WTC11 (cell line): ENCODE data around the gene ARMC9.

Source experiments
- ATF1 ChIP-seq: sonication (generic); formaldehyde crosslinking; IDR thresholded peaks from 2 replicates; pipeline ENCODE4 v1.8.1; 2023; ENCODE audit warnings: mild to moderate bottlenecking, moderate library complexity, missing genetic modification reagents
- ELF4 ChIP-seq: sonication (generic); formaldehyde crosslinking; IDR thresholded peaks from 2 replicates; pipeline ENCODE4 v1.8.1; 2022; ENCODE audit warnings: low read depth, mild to moderate bottlenecking, moderate library complexity, missing genetic modification reagents
- ESRRA ChIP-seq: sonication (generic); formaldehyde crosslinking; IDR thresholded peaks from 2 replicates; pipeline ENCODE4 v1.8.1; 2022; ENCODE audit warnings: mild to moderate bottlenecking, missing genetic modification reagents, borderline replicate concordance
- JUN ChIP-seq: sonication (generic); formaldehyde crosslinking; IDR thresholded peaks from 2 replicates; pipeline ENCODE4 v1.8.0; 2023; ENCODE audit warnings: mild to moderate bottlenecking, missing genetic modification reagents
- TCF7 ChIP-seq: sonication (generic); formaldehyde crosslinking; IDR thresholded peaks from 2 replicates; pipeline ENCODE4 v1.8.0; 2022; ENCODE audit warnings: mild to moderate bottlenecking, low read depth, missing genetic modification reagents, moderate library complexity
- TEAD1 ChIP-seq: sonication (generic); formaldehyde crosslinking; IDR thresholded peaks from 2 replicates; pipeline ENCODE4 v1.8.0; 2022; ENCODE audit warnings: mild to moderate bottlenecking, missing genetic modification reagents
- ZNF263 ChIP-seq: sonication (generic); formaldehyde crosslinking; IDR thresholded peaks from 2 replicates; pipeline ENCODE4 v1.8.1; 2022; ENCODE audit warnings: low read depth, mild to moderate bottlenecking, moderate library complexity, missing genetic modification reagents
- TF ChIP-seq, protein P1 (sequence below): sonication (generic); formaldehyde crosslinking; conservative IDR thresholded peaks from 2 replicates; pipeline ENCODE4 v1.8.1; 2023; ENCODE audit warnings: mild to moderate bottlenecking, low read depth, missing genetic modification reagents, moderate library complexity
- TF ChIP-seq, protein P2 (sequence below): fragments of 200-600 bp; IDR thresholded peaks from 2 replicates; pipeline ENCODE4 v1.8.0; 2022; ENCODE audit warnings: antibody characterized with exemption
- TF ChIP-seq, protein P3 (sequence below): sonication (generic); formaldehyde crosslinking; IDR thresholded peaks from 2 replicates; pipeline ENCODE4 v1.8.0; 2022; ENCODE audit warnings: mild to moderate bottlenecking, missing genetic modification reagents
- TF ChIP-seq, protein P4 (sequence below): sonication (generic); formaldehyde crosslinking; IDR thresholded peaks from 2 replicates; pipeline ENCODE4 v1.8.1; 2022; ENCODE audit warnings: missing genetic modification reagents, borderline replicate concordance
- TF ChIP-seq, protein P5 (sequence below): sonication (generic); formaldehyde crosslinking; IDR thresholded peaks from 2 replicates; pipeline ENCODE4 v1.8.0; 2023; ENCODE audit warnings: missing genetic modification reagents, mild to moderate bottlenecking, borderline replicate concordance
- TF ChIP-seq, protein P6 (sequence below): sonication (generic); formaldehyde crosslinking; IDR thresholded peaks from 2 replicates; pipeline ENCODE4 v1.8.0; 2022; ENCODE audit warnings: missing genetic modification reagents

DNA sequence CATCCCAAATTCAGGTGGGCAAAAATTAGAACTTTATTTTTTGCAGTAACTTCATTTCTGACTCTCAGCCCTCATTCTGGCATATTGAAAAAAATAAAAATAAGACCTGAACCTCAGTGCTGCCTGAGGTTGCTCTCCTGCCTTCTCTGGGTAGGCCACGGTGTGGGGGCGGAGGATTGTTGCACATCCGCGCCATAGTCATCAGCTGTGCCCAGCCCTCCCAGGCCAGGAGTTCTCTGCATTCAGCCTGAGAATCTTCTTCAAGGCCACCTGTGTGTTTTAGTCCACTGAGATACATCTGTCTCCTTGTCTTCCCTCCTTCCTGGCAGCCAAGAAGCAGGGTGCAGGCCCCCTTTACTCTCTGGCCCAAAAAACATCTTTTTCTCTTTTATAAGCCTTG, 94.7 kb downstream of the ARMC9 start:
- TF ChIP-seq, protein P1, sequence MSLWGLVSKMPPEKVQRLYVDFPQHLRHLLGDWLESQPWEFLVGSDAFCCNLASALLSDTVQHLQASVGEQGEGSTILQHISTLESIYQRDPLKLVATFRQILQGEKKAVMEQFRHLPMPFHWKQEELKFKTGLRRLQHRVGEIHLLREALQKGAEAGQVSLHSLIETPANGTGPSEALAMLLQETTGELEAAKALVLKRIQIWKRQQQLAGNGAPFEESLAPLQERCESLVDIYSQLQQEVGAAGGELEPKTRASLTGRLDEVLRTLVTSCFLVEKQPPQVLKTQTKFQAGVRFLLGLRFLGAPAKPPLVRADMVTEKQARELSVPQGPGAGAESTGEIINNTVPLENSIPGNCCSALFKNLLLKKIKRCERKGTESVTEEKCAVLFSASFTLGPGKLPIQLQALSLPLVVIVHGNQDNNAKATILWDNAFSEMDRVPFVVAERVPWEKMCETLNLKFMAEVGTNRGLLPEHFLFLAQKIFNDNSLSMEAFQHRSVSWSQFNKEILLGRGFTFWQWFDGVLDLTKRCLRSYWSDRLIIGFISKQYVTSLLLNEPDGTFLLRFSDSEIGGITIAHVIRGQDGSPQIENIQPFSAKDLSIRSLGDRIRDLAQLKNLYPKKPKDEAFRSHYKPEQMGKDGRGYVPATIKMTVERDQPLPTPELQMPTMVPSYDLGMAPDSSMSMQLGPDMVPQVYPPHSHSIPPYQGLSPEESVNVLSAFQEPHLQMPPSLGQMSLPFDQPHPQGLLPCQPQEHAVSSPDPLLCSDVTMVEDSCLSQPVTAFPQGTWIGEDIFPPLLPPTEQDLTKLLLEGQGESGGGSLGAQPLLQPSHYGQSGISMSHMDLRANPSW (CRISPR knock-in tag) = no peak
- TF ChIP-seq, protein P2, sequence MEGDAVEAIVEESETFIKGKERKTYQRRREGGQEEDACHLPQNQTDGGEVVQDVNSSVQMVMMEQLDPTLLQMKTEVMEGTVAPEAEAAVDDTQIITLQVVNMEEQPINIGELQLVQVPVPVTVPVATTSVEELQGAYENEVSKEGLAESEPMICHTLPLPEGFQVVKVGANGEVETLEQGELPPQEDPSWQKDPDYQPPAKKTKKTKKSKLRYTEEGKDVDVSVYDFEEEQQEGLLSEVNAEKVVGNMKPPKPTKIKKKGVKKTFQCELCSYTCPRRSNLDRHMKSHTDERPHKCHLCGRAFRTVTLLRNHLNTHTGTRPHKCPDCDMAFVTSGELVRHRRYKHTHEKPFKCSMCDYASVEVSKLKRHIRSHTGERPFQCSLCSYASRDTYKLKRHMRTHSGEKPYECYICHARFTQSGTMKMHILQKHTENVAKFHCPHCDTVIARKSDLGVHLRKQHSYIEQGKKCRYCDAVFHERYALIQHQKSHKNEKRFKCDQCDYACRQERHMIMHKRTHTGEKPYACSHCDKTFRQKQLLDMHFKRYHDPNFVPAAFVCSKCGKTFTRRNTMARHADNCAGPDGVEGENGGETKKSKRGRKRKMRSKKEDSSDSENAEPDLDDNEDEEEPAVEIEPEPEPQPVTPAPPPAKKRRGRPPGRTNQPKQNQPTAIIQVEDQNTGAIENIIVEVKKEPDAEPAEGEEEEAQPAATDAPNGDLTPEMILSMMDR = no peak
- TF ChIP-seq JUN (CRISPR knock-in tag) (no peak), ESRRA (CRISPR knock-in tag) (no peak), ATF1 (CRISPR knock-in tag) (no peak), TEAD1 (CRISPR knock-in tag) (no peak), TCF7 (CRISPR knock-in tag) (no peak), ZNF263 (CRISPR knock-in tag) (no peak), ELF4 (CRISPR knock-in tag) (no peak)
- TF ChIP-seq, protein P3, sequence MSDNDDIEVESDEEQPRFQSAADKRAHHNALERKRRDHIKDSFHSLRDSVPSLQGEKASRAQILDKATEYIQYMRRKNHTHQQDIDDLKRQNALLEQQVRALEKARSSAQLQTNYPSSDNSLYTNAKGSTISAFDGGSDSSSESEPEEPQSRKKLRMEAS (CRISPR knock-in tag) = no peak
- TF ChIP-seq, protein P4, sequence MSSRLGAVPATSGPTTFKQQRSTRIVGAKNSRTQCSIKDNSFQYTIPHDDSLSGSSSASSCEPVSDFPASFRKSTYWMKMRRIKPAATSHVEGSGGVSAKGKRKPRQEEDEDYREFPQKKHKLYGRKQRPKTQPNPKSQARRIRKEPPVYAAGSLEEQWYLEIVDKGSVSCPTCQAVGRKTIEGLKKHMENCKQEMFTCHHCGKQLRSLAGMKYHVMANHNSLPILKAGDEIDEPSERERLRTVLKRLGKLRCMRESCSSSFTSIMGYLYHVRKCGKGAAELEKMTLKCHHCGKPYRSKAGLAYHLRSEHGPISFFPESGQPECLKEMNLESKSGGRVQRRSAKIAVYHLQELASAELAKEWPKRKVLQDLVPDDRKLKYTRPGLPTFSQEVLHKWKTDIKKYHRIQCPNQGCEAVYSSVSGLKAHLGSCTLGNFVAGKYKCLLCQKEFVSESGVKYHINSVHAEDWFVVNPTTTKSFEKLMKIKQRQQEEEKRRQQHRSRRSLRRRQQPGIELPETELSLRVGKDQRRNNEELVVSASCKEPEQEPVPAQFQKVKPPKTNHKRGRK (CRISPR knock-in tag) = no peak
- TF ChIP-seq, protein P5, sequence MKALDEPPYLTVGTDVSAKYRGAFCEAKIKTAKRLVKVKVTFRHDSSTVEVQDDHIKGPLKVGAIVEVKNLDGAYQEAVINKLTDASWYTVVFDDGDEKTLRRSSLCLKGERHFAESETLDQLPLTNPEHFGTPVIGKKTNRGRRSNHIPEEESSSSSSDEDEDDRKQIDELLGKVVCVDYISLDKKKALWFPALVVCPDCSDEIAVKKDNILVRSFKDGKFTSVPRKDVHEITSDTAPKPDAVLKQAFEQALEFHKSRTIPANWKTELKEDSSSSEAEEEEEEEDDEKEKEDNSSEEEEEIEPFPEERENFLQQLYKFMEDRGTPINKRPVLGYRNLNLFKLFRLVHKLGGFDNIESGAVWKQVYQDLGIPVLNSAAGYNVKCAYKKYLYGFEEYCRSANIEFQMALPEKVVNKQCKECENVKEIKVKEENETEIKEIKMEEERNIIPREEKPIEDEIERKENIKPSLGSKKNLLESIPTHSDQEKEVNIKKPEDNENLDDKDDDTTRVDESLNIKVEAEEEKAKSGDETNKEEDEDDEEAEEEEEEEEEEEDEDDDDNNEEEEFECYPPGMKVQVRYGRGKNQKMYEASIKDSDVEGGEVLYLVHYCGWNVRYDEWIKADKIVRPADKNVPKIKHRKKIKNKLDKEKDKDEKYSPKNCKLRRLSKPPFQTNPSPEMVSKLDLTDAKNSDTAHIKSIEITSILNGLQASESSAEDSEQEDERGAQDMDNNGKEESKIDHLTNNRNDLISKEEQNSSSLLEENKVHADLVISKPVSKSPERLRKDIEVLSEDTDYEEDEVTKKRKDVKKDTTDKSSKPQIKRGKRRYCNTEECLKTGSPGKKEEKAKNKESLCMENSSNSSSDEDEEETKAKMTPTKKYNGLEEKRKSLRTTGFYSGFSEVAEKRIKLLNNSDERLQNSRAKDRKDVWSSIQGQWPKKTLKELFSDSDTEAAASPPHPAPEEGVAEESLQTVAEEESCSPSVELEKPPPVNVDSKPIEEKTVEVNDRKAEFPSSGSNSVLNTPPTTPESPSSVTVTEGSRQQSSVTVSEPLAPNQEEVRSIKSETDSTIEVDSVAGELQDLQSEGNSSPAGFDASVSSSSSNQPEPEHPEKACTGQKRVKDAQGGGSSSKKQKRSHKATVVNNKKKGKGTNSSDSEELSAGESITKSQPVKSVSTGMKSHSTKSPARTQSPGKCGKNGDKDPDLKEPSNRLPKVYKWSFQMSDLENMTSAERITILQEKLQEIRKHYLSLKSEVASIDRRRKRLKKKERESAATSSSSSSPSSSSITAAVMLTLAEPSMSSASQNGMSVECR (CRISPR knock-in tag) = no peak
- TF ChIP-seq, protein P6, sequence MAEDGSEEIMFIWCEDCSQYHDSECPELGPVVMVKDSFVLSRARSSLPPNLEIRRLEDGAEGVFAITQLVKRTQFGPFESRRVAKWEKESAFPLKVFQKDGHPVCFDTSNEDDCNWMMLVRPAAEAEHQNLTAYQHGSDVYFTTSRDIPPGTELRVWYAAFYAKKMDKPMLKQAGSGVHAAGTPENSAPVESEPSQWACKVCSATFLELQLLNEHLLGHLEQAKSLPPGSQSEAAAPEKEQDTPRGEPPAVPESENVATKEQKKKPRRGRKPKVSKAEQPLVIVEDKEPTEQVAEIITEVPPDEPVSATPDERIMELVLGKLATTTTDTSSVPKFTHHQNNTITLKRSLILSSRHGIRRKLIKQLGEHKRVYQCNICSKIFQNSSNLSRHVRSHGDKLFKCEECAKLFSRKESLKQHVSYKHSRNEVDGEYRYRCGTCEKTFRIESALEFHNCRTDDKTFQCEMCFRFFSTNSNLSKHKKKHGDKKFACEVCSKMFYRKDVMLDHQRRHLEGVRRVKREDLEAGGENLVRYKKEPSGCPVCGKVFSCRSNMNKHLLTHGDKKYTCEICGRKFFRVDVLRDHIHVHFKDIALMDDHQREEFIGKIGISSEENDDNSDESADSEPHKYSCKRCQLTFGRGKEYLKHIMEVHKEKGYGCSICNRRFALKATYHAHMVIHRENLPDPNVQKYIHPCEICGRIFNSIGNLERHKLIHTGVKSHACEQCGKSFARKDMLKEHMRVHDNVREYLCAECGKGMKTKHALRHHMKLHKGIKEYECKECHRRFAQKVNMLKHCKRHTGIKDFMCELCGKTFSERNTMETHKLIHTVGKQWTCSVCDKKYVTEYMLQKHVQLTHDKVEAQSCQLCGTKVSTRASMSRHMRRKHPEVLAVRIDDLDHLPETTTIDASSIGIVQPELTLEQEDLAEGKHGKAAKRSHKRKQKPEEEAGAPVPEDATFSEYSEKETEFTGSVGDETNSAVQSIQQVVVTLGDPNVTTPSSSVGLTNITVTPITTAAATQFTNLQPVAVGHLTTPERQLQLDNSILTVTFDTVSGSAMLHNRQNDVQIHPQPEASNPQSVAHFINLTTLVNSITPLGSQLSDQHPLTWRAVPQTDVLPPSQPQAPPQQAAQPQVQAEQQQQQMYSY (CRISPR knock-in tag) = no peak
